Smooth muscle cell (in vitro differentiated cells): Measurements from ENCODE around the gene TSGA10IP. TPM values are rescaled to one million over a fixed set of nuclear protein-coding genes. Genes with fewer than 3 reads are reported as not detected.

Source experiments
- DNase-seq: peaks from one replicate; lab custom pipeline; 2025; ENCODE audit not compliant: unreplicated experiment; lab: John Stamatoyannopoulos, UW
- H2AFZ ChIP-seq: fragments of 200-600 bp; sonication (generic); 2 replicates; pipeline ENCODE4 v1.6.0; 2016; ENCODE audit warnings: antibody characterized with exemption, low read depth, mild to moderate bottlenecking
- H3F3A ChIP-seq: fragments of 200-600 bp; sonication (generic); 2 replicates; pipeline ENCODE4 v1.6.0; 2017; ENCODE audit warnings: antibody characterized with exemption, low read depth
- H3K27ac ChIP-seq: fragments of 200-600 bp; sonication (generic); 2 replicates; pipeline ENCODE4 v1.5.1; 2016; ENCODE audit warnings: low read depth, mild to moderate bottlenecking
- H3K27me3 ChIP-seq: fragments of 200-600 bp; sonication (generic); 2 replicates; pipeline ENCODE4 v1.6.1; 2016; ENCODE audit warnings: low read depth, mild to moderate bottlenecking
- H3K36me3 ChIP-seq: fragments of 200-600 bp; sonication (generic); 2 replicates; pipeline ENCODE4 v1.5.1; 2016; ENCODE audit warnings: low read depth
- H3K4me1 ChIP-seq: fragments of 200-600 bp; sonication (generic); 2 replicates; pipeline ENCODE4 v1.5.1; 2016; ENCODE audit warnings: low read depth
- H3K4me2 ChIP-seq: fragments of 200-600 bp; sonication (generic); 2 replicates; pipeline ENCODE4 v1.6.0; 2016; ENCODE audit warnings: mild to moderate bottlenecking
- H3K4me3 ChIP-seq: fragments of 200-600 bp; sonication (generic); 2 replicates; pipeline ENCODE4 v1.5.1; 2016; ENCODE audit warnings: mild to moderate bottlenecking
- H3K79me2 ChIP-seq: fragments of 200-600 bp; sonication (generic); 2 replicates; pipeline ENCODE4 v1.6.0; 2016; ENCODE audit warnings: low read depth, mild to moderate bottlenecking
- H3K9ac ChIP-seq: fragments of 200-600 bp; sonication (generic); 2 replicates; pipeline ENCODE4 v1.6.0; 2016; ENCODE audit warnings: low read depth
- H3K9me3 ChIP-seq: fragments of 200-600 bp; sonication (generic); replicated peaks from 2 replicates; pipeline ENCODE4 v1.5.1; 2016; ENCODE audit warnings: low read depth
- H4K20me1 ChIP-seq: fragments of 200-600 bp; sonication (generic); 2 replicates; pipeline ENCODE4 v1.6.0; 2016; ENCODE audit warnings: low read depth
- CTCF ChIP-seq: fragments of 200-600 bp; sonication (generic); IDR thresholded peaks from 2 replicates; pipeline ENCODE4 v1.5.1; 2017; ENCODE audit warnings: borderline replicate concordance, mild to moderate bottlenecking, antibody characterized with exemption; ENCODE audit not compliant: insufficient read depth, poor library complexity, severe bottlenecking
- WGBS: methylation state at CpG from one replicate; pipeline ENCODE4 v1.1.7; 2016; ENCODE audit warnings: low lambda C conversion rate; 5-methylcytosine and 5-hydroxymethylcytosine counted together
- polyA plus RNA-seq: library from polyadenylated mRNA; unstranded; fragments of >200 nt; fragmentation: Nextera tagmentation; extraction: Ambion mirVana; gene quantifications from 2 replicates; pipeline ENCODE4 v1.2.1, GENCODE V29; 2016
- total RNA-seq: library from RNA; depleted of rRNA; stranded (reverse); fragments of >200 nt; gene quantifications from 2 replicates; pipeline ENCODE4 v1.2.3, GENCODE V29; 2014

TSGA10IP gene
- total and polyA plus RNA-seq, 2 experiments from 2014 or later: 0.27 to 1.5 TPM

DNA sequence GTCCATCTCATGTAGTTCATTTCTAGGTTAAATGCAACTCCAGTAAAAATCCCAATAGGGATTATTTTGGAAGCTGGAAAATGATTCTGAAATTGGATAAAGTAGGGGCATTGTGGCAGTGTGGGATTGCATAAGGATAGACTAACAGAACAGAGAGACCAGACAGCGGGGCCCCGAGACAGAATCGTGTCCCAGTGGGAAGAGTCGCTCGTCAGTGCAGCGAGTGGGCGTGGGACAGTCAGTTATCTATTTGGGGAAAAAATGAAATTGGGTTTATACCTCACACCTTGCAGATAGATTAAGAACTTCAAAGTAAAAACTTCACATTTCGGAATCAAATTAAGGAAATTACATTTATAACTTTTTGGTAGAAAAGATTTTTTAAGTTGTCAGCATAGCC lies 26.8 kb downstream of the TSGA10IP start:
- no peak overlapping the region for H3K4me2 ChIP-seq
- DNase-seq: no peak
- TF ChIP-seq CTCF: no peak
- H3K9me3 ChIP-seq: no peaks in the 10 kb centered on the region
- no peak overlapping the region for H2AFZ ChIP-seq
- H3K4me1 ChIP-seq: no peaks in the 10 kb centered on the region
- H3K27ac ChIP-seq: no peak overlapping the region
- H4K20me1 ChIP-seq: no peaks in the 10 kb centered on the region
- H3F3A ChIP-seq: no peaks in the 10 kb centered on the region
- WGBS: 97% methylated on average over 8 of the region's 8 CpGs
- H3K4me3 ChIP-seq: no peak overlapping the region
- no peaks in the 10 kb centered on the region for H3K79me2 ChIP-seq
- H3K36me3 ChIP-seq: no peaks in the 10 kb centered on the region
- H3K27me3 ChIP-seq: no peaks in the 10 kb centered on the region
- H3K9ac ChIP-seq: no peak overlapping the region

- H3K36me3 ChIP-seq: no peaks in the 10 kb centered on the region
- TF ChIP-seq CTCF: no peak
These were observed 28.3 kb downstream of the TSGA10IP start for GRCh38 chr11:65973439-65974110.

GRCh38 chr11:65975771-65976170 lies 30.5 kb downstream of the TSGA10IP start:
- H3K9ac ChIP-seq: no peak overlapping the region
- no peaks in the 10 kb centered on the region for H3F3A ChIP-seq
- H3K4me2 ChIP-seq: no peak overlapping the region
- no peaks in the 10 kb centered on the region for H4K20me1 ChIP-seq
- H3K36me3 ChIP-seq: no peaks in the 10 kb centered on the region
- no peak for DNase-seq
- H3K27ac ChIP-seq: no peak overlapping the region
- 95% methylated on average over 9 of the region's 9 CpGs for WGBS
- no peak overlapping the region for H3K4me3 ChIP-seq
- H3K79me2 ChIP-seq: no peaks in the 10 kb centered on the region
- H3K4me1 ChIP-seq: no peaks in the 10 kb centered on the region
- H3K9me3 ChIP-seq: no peaks in the 10 kb centered on the region
- no peak for TF ChIP-seq CTCF
- no peak overlapping the region for H2AFZ ChIP-seq
- no peaks in the 10 kb centered on the region for H3K27me3 ChIP-seq

More at GRCh38 chr11:65973439-65974110, 28.3 kb downstream of the TSGA10IP start:
- no peaks in the 10 kb centered on the region for H4K20me1 ChIP-seq
- H2AFZ ChIP-seq: no peak overlapping the region
- H3K27ac ChIP-seq: no peak overlapping the region
- no peaks in the 10 kb centered on the region for H3F3A ChIP-seq
- H3K27me3 ChIP-seq: no peaks in the 10 kb centered on the region
- DNase-seq: no peak
- 96% methylated on average over 11 of the region's 13 CpGs for WGBS
- H3K4me3 ChIP-seq: no peak overlapping the region
- H3K4me1 ChIP-seq: no peaks in the 10 kb centered on the region
- no peak overlapping the region for H3K4me2 ChIP-seq
- H3K9ac ChIP-seq: no peak overlapping the region
- H3K9me3 ChIP-seq: no peaks in the 10 kb centered on the region
- no peaks in the 10 kb centered on the region for H3K79me2 ChIP-seq
